Panc1 (cell line): ENCODE measurements around the gene NRP1. TPM values are rescaled to one million over a fixed set of nuclear protein-coding genes. Genes with fewer than 3 reads are reported as not detected.

Experiments used
- ATAC-seq: fragments of 200-7000 bp; cut with Tn5 transposase; 2 replicates; pipeline ENCODE4 v1.9.1; 2020; ENCODE audit warnings: mild to moderate bottlenecking, moderate library complexity
- BruUV-seq: library from RNA; stranded (reverse); fragments of 400-500 nt; replicated peaks from 2 replicates; lab custom pipeline; 2021; lab: Mats Ljungman, UMichigan
- CTCF ChIA-PET: fragments of 300-600 bp; sonication (Branson Sonifier 250); formaldehyde crosslinking; loops from one replicate; lab custom pipeline; 2022; ENCODE audit warnings: antibody characterized with exemption; lab: Charles Lee
- POLR2A ChIA-PET: fragments of 300-600 bp; sonication (Branson Sonifier 250); formaldehyde crosslinking; loops from one replicate; lab custom pipeline; 2022; ENCODE audit warnings: antibody characterized with exemption; lab: Charles Lee
- DNase-seq: peaks from one replicate; pipeline ENCODE4 v3.0.0-alpha.2; 2010; ENCODE audit warnings: low read depth, low spot score
- H3K27ac ChIP-seq: 2 replicates; pipeline ENCODE4 v1.5.1; 2011; ENCODE audit warnings: mild to moderate bottlenecking, low read length, inconsistent platforms
- H3K27me3 ChIP-seq: fragments of 200-500 bp; sonication (Bioruptor generic); 2 replicates; pipeline ENCODE4 v1.6.0; 2014; ENCODE audit warnings: low read length, inconsistent platforms; ENCODE audit not compliant: control insufficient read depth, insufficient read depth
- H3K36me3 ChIP-seq: fragments of 200-500 bp; sonication (Bioruptor generic); 2 replicates; pipeline ENCODE4 v1.5.1; 2014; ENCODE audit warnings: inconsistent platforms, mild to moderate bottlenecking, low read length, moderate library complexity; ENCODE audit not compliant: control insufficient read depth, insufficient read depth
- H3K4me1 ChIP-seq: 2 replicates; pipeline ENCODE4 v1.5.1; 2011; ENCODE audit warnings: inconsistent platforms, mild to moderate bottlenecking, low read length, moderate library complexity; ENCODE audit not compliant: control insufficient read depth, insufficient read depth
- H3K4me3 ChIP-seq, 2 experiments: 2 replicates each; pipeline ENCODE4 v1.5.1; 2011 to 2012; ENCODE audit warnings: low read depth in 2 of 2, low read length in 2 of 2, mild to moderate bottlenecking in 2 of 2, inconsistent platforms in 1 of 2, moderate library complexity in 1 of 2
- H3K9me3 ChIP-seq: fragments of 200-500 bp; sonication (Bioruptor generic); 2 replicates; pipeline ENCODE4 v1.5.1; 2014; ENCODE audit warnings: low read depth, mild to moderate bottlenecking, inconsistent platforms, low read length, moderate library complexity; ENCODE audit not compliant: control insufficient read depth, insufficient read depth
- CTCF ChIP-seq: fragments of 450-650 bp; IDR thresholded peaks from 2 replicates; pipeline ENCODE4 v1.5.1; 2017; ENCODE audit warnings: mild to moderate bottlenecking
- POLR2AphosphoS5 ChIP-seq: IDR thresholded peaks from 2 replicates; pipeline ENCODE4 v1.6.1; 2012; ENCODE audit warnings: mild to moderate bottlenecking, low read depth, low read length, moderate library complexity
- SIN3A ChIP-seq: IDR thresholded peaks from 2 replicates; pipeline ENCODE4 v1.6.1; 2012; ENCODE audit warnings: low read depth, mild to moderate bottlenecking, low read length, moderate library complexity, borderline replicate concordance; ENCODE audit not compliant: insufficient read depth
- TCF7L2 ChIP-seq: IDR thresholded peaks from 2 replicates; pipeline ENCODE4 v1.6.1; 2011; ENCODE audit warnings: mild to moderate bottlenecking, low read depth, low read length, inconsistent platforms
- in situ Hi-C: cut with HindIII; loops from 2 replicates; pipeline ENCODE4 v1.10.0; 2016; ENCODE audit warnings: low sequenced_read_pairs, low pct_unique_long_range_greater_than_20kb
- intact Hi-C: fragments of 100-400 bp; cut with micrococcal nuclease; formaldehyde crosslinking; loops from one replicate; pipeline ENCODE4 v1.10.0; 2022; ENCODE audit not compliant: unreplicated experiment
- total RNA-seq: library from RNA; stranded (reverse); gene quantifications from one replicate; pipeline ENCODE4 v1.2.1, GENCODE V29; 2021; ENCODE audit not compliant: unreplicated experiment
- TF ChIP-seq, protein P1 (sequence below), 2 experiments: IDR thresholded peaks; 2 replicates each; pipeline ENCODE4 v1.6.1; 2011 to 2012; ENCODE audit warnings: low read depth in 2 of 2, control low read depth in 1 of 2, low read length in 1 of 2, mild to moderate bottlenecking in 1 of 2, moderate library complexity in 1 of 2; ENCODE audit not compliant: insufficient read depth in 1 of 2

Gene NRP1
- total RNA-seq, 1 experiment from 2014 or later: 93.4 TPM

DNA sequence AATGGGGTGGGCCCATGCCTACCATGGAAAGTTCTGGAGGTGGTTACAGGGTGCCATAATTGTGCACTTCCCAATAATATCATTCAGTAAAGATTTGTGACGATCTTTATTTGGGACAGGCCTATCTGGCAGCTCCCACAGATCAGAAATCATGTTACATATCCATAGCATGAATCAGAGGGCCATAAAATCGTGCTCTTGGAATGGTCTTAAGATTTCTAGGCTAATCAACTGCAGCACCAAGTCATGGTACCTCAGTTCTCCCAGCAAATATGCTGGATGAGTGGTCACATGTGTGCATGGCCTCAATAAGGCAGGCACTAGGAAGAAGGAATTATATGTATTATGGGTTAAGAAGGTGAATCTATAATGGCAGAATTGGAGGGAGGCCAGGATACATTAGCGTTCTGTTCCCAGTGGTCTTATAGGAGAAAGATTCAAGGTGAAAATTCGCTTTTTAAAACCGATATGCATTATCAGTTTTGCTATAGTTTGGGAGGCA, 134.7 kb downstream of the NRP1 start:
- no peak for DNase-seq
- Histone ChIP-seq H3K9me3 (no peaks in the 10 kb centered on the region), H3K4me1 (peaks cover 44% of the 10 kb centered on the region), H3K27me3 (no peaks in the 10 kb centered on the region), H3K27ac (peak overlapping the region; percentile 76), H3K36me3 (peaks cover 2% of the 10 kb centered on the region), H3K4me3 (no peak overlapping the region)
- POLR2A ChIA-PET: no interaction called here
- TF ChIP-seq CTCF: no peak
- TF ChIP-seq, protein P1, sequence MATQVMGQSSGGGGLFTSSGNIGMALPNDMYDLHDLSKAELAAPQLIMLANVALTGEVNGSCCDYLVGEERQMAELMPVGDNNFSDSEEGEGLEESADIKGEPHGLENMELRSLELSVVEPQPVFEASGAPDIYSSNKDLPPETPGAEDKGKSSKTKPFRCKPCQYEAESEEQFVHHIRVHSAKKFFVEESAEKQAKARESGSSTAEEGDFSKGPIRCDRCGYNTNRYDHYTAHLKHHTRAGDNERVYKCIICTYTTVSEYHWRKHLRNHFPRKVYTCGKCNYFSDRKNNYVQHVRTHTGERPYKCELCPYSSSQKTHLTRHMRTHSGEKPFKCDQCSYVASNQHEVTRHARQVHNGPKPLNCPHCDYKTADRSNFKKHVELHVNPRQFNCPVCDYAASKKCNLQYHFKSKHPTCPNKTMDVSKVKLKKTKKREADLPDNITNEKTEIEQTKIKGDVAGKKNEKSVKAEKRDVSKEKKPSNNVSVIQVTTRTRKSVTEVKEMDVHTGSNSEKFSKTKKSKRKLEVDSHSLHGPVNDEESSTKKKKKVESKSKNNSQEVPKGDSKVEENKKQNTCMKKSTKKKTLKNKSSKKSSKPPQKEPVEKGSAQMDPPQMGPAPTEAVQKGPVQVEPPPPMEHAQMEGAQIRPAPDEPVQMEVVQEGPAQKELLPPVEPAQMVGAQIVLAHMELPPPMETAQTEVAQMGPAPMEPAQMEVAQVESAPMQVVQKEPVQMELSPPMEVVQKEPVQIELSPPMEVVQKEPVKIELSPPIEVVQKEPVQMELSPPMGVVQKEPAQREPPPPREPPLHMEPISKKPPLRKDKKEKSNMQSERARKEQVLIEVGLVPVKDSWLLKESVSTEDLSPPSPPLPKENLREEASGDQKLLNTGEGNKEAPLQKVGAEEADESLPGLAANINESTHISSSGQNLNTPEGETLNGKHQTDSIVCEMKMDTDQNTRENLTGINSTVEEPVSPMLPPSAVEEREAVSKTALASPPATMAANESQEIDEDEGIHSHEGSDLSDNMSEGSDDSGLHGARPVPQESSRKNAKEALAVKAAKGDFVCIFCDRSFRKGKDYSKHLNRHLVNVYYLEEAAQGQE (IDR thresholded peaks at IDR 0.05; ENCODE audit: insufficient read depth in 1 of 2, low read depth in 2 of 2, low read length in 1 of 2): no peak
- TF ChIP-seq TCF7L2: no peak
- TF ChIP-seq SIN3A: no peak
- TF ChIP-seq POLR2AphosphoS5: no peak
- peak; percentile 33; the same call in 1 of the 2 replicates for ATAC-seq
- BruUV-seq: no TSS peak
- intact Hi-C loops (no loop called here), in situ Hi-C loops (no loop called here)
- CTCF ChIA-PET: no interaction called here

DNA sequence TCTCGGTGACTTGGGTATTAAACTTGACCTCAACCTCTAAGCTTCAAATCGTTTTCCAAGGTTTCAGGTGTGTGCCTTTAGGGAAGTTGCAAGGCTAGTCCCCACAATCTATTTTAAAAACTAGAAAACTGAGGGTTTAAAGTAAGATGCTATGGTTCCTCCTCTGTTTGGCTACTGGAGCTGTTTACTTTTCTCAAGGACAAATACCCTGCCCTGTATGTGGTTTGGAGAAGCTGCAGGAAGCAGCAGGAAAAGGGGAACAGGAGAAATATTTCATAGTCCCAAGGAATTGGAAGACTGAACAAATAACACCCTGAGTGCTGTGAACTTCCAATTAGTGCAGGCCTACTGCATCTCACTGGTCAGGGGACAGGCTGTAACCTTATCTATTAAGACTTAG, 135.9 kb downstream of the NRP1 start:
- TF ChIP-seq, protein P1 (IDR thresholded peaks at IDR 0.05; ENCODE audit: insufficient read depth in 1 of 2, low read depth in 2 of 2, low read length in 1 of 2): no peak
- TF ChIP-seq SIN3A (no peak), CTCF (no peak), POLR2AphosphoS5 (no peak), TCF7L2 (no peak)
- CTCF ChIA-PET: no interaction called here
- H3K4me3 ChIP-seq: no peak overlapping the region
- in situ Hi-C loops: no loop called here
- peaks cover 2% of the 10 kb centered on the region for H3K36me3 ChIP-seq
- intact Hi-C loops: no loop called here
- ATAC-seq (no peak), DNase-seq (no peak)
- peaks cover 55% of the 10 kb centered on the region for H3K4me1 ChIP-seq
- no peaks in the 10 kb centered on the region for H3K27me3 ChIP-seq
- no TSS peak for BruUV-seq
- H3K27ac ChIP-seq: peak overlapping the region; percentile 74
- no peaks in the 10 kb centered on the region for H3K9me3 ChIP-seq
- POLR2A ChIA-PET: interaction anchor here (0.5 kb wide), 1 partner anchor 145 kb away, joined by 9 read pairs; no protein-coding TSS in a partner anchor
